GM21515 (cell line): ENCODE results near the gene GPC5.

Experiments used
- ATAC-seq: cut with Tn5 transposase; IDR thresholded peaks from one replicate; pipeline ENCODE4 v1.9.1; 2021; ENCODE audit not compliant: unreplicated experiment

GPC5 gene

GRCh38 chr13:92589955-92590354 is 1191.5 kb downstream of the GPC5 start:
- ATAC-seq, result no peak

GRCh38 chr13:92590503-92590908 is 1192.1 kb downstream of the GPC5 start:
- ATAC-seq, result no peak

GRCh38 chr13:92591117-92591516 is 1192.7 kb downstream of the GPC5 start:
- ATAC-seq, result no peak

GRCh38 chr13:92592757-92593156 is 1194.3 kb downstream of the GPC5 start:
- ATAC-seq, result no peak

GRCh38 chr13:92602560-92602959 is 1204.1 kb downstream of the GPC5 start:
- no peak for ATAC-seq

- no peak for ATAC-seq
These were observed 1211.0 kb downstream of the GPC5 start for GRCh38 chr13:92609376-92609775.

GRCh38 chr13:92612892-92613291 is 1214.5 kb downstream of the GPC5 start:
- no peak for ATAC-seq

- no peak for ATAC-seq
These were observed 1215.5 kb downstream of the GPC5 start for GRCh38 chr13:92613921-92614320.

GRCh38 chr13:92621985-92622384 is 1223.6 kb downstream of the GPC5 start:
- ATAC-seq, result no peak

- ATAC-seq, result no peak
These were observed 1224.5 kb downstream of the GPC5 start for GRCh38 chr13:92622905-92623304.

GRCh38 chr13:92626274-92626673 is 1227.9 kb downstream of the GPC5 start:
- no peak for ATAC-seq

GRCh38 chr13:92640936-92641335 is 1242.5 kb downstream of the GPC5 start:
- no peak for ATAC-seq

GRCh38 chr13:92649140-92649813 is 1250.9 kb downstream of the GPC5 start:
- no peak for ATAC-seq

- ATAC-seq, result no peak
These were observed 1257.7 kb downstream of the GPC5 start for GRCh38 chr13:92656103-92656502.

- ATAC-seq, result no peak
These were observed 1258.2 kb downstream of the GPC5 start for GRCh38 chr13:92656648-92657047.

- ATAC-seq, result no peak
These were observed 1259.1 kb downstream of the GPC5 start for GRCh38 chr13:92657565-92657964.

- ATAC-seq, result no peak
These were observed 1259.9 kb downstream of the GPC5 start for GRCh38 chr13:92658293-92658692.

GRCh38 chr13:92661406-92661805 is 1263.0 kb downstream of the GPC5 start:
- no peak for ATAC-seq

- no peak for ATAC-seq
These were observed 1269.7 kb downstream of the GPC5 start for GRCh38 chr13:92668157-92668556.

GRCh38 chr13:92670096-92670495 is 1271.7 kb downstream of the GPC5 start:
- no peak for ATAC-seq

- ATAC-seq, result no peak
These were observed 1273.4 kb downstream of the GPC5 start for GRCh38 chr13:92671821-92672220.

- ATAC-seq, result no peak
These were observed 1277.8 kb downstream of the GPC5 start for GRCh38 chr13:92676246-92676645.

GRCh38 chr13:92677571-92677970 is 1279.2 kb downstream of the GPC5 start:
- ATAC-seq, result no peak
